OCI-LY1 (cell line): ENCODE measurements around the gene GSTO1.

Experiments used
- EZH2 ChIP-seq: fragments of 200-600 bp; sonication (generic), shearing (Covaris generic); IDR thresholded peaks from 2 replicates; pipeline ENCODE4 v1.8.0; 2017; ENCODE audit warnings: borderline replicate concordance, mixed run types, mild to moderate bottlenecking, antibody characterized with exemption, low read length, moderate library complexity, mixed read lengths
- TF ChIP-seq, protein P1 (sequence below): fragments of 200-600 bp; sonication (generic), shearing (Covaris generic); IDR thresholded peaks from 2 replicates; pipeline ENCODE4 v1.5.1; 2017; ENCODE audit warnings: mild to moderate bottlenecking, antibody characterized with exemption, low read length, moderate library complexity, mixed read lengths

- TF ChIP-seq, protein P1, sequence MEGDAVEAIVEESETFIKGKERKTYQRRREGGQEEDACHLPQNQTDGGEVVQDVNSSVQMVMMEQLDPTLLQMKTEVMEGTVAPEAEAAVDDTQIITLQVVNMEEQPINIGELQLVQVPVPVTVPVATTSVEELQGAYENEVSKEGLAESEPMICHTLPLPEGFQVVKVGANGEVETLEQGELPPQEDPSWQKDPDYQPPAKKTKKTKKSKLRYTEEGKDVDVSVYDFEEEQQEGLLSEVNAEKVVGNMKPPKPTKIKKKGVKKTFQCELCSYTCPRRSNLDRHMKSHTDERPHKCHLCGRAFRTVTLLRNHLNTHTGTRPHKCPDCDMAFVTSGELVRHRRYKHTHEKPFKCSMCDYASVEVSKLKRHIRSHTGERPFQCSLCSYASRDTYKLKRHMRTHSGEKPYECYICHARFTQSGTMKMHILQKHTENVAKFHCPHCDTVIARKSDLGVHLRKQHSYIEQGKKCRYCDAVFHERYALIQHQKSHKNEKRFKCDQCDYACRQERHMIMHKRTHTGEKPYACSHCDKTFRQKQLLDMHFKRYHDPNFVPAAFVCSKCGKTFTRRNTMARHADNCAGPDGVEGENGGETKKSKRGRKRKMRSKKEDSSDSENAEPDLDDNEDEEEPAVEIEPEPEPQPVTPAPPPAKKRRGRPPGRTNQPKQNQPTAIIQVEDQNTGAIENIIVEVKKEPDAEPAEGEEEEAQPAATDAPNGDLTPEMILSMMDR, result no peak
- no peak for TF ChIP-seq EZH2
Measured at GRCh38 chr10:104273899-104274575, 19.3 kb downstream of the GSTO1 start.
